Limb (tissue), 2 donors: ENCODE results near the gene AHRR.
"Not testable (repeated sequence)": the region's sequence is repeated elsewhere in the genome, so short reads cannot be mapped to it uniquely, and the experiment has no call there.

Source experiments
- DNase-seq, 2 donors: peaks; one replicate each; pipeline ENCODE4 v3.0.0-alpha.2; 2016; ENCODE audit errors: extremely low spot score in 2 of 2

AHRR gene

GRCh38 chr5:376799-377325 is 55.3 kb downstream of the AHRR start:
- DNase-seq = no peak

DNA sequence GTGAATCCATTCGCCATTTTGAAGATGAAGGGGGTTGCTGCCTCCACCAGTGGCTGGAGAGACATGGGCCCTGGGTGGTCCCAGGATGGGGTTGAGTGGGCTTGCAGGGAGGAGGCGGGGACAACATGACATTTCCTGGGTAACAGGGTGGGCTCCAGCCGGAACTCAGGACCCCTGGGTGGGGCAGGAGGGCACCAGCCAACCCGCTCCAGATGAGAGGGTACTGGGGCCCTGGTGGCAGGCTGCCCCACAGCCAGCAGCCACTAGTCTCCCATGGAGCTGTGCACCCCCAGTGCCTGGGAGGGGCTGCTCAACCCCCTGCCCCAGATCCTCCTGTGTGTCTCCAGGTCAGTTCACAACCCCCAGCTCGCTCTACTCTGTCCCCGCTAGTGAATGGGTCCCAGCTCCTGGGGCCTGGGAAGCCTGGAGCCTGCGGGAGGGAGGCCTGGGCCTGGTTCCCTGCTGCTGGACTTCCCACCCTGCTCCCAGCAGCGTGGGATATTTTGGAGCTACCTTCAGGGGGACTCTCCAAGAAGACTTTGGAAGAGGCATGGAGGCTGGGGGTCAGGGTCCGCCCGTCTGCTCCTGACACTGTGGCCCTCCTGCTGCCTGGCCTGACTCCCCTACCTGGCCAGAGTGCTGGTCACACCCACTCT is 55.9 kb downstream of the AHRR start:
- peak in 1 of 2 donors; percentile 16 for DNase-seq

DNA sequence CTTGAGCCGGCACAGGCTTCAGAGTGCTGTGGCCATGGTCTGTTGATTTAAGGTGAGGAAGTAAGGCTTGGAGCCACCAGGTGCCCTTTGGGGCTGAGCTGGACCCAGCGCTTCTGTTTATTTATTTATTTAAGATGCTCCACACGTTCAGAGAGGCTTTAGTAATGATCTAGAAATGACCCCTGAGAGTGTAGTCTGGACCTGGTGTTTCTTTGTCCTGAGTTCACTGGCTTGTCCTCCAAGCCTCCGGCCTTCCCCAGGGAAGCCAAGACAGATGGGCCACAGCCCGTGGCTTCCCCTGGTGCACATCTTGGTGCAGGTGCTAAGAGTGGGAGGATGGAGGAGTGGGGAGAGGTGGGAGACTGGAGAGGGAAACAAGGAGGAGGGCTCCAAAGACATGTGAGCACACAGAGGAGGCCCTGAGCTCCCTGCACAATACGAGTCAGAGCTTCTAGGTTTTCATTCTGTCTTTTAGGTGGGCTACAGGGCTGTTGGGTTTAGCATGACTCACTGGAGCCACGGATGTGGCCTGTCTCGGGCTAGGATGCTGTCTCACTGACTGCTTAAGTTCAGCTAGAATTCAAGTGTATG is 56.9 kb downstream of the AHRR start:
- DNase-seq = peak in 1 of 2 donors; percentile 9

DNA sequence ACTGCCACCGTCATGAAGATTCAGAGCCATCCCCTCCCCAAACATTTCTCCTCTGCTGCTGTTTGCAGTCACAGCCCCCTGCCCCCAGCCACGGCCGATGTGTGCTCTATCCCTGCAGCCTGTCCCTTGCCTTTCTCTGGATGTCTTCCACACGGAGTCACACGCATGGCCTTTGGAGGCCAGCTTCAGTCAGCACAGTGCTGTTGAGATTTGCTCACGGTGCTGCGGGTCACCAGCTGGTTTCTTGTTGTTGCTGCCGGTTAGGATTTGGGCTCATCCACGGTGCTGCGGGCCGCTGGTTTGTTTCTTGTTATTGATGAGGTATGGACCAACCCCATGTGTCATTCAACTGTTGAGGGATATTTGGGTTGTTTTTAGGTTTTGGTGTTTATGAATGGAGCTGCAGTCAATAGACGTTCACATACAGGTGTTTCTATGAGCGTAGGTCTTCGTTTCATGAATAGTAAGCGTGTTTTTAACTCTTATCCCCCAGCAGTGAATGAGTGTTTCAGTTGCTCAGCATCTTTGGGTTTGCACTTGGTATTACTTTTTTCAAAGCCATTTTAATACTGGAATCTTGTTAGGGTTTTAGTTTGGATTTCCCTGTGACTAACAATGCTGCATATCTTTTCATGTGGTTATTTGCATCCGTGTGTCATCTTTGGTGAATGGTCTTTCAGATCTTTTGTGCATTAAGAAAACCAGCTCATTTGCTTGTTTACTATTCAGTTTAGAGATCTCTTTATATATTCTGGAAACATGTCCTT is 57.6 kb downstream of the AHRR start:
- DNase-seq = peak in 1 of 2 donors; percentile 3

DNA sequence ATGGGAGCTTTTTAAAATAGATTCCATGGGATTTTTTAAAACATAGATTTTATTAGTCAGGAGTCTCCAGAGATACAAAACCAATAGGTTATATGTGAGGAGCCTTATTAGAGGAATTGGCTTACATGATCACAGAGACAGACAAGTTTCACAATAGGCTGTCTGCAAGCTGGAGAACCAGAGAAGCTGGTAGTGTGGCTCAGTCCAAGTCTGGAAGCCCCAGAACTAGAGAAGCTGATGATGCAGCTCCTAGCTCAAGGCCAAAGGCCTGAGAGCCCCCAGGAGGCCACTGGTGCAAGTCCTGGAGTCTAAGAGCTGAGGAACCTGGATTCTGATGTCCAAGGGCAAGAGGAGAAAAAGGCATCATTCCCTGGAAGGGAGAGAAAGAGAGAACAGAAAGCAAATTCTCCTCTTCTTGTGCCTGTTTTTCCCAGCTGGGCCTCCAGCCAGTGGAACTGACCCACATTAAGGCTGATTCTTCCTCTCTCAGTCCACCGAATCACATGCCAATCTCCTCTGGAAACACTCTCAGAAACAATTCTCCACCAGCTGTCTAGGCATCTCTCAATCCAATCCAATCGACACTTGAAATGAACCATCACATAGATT is 59.3 kb downstream of the AHRR start:
- peak in 1 of 2 donors; percentile 4 for DNase-seq

DNA sequence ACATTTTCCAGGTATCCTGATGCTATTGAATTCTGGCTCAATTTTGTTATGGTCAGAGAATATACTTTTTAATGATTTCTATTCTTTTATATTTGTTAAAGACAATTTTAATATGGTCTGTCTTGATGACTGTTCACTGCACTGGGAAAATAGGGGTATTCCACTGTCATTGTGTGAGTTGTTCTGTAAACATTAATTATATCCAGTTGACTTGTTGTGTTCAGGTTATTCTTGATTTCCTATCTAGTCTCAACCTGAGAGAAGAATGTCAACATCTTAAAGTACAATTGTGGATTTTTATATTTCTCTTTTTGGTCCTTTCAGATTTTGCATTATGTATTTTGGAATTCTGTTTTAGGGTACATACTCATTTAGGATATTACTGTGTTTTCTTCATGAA is 61.6 kb downstream of the AHRR start:
- no peak for DNase-seq

- no peak for DNase-seq
Measured at GRCh38 chr5:383621-384020, 62.1 kb downstream of the AHRR start.

DNA sequence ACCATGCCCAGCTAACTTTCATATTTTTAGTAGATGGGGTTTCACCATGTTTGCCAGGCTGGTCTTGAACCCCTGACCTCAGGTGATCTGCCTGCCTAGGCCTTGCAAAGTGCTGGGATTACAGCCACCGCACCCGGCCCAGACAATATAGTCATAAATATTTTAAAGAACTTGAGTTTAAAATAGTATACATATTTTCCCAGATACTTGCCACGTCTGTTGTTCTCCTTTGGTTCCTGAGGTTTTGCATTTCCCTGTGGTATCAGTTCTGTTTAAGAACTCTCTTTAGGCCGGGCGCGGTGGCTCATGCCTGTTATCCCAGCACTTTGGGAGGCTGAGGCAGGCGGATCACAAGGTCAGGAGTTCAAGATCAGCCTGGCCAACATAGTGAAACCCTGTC is 63.1 kb downstream of the AHRR start:
- not testable (repeated sequence) for DNase-seq

DNA sequence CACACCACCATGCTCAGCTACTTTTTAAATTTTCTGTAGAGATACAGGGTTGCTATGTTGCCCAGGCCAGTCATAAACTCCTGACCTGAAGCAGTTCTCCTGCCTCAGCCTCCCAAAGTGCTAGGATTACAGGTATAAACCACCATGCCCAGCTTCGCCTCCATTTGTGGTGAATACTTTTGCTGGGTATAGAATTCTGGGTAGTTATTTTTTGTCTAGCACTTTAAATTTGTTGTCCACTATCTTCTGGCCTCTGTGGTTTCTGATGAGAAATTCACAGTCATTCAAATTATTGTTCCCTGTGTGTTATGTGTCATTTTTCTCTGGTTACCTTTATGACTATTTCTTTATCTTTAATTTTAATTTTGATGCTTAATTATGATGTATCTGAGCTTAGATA is 63.8 kb downstream of the AHRR start:
- no peak for DNase-seq

- DNase-seq = peak in 1 of 2 donors; percentile 27
Measured at GRCh38 chr5:386432-387341, 65.2 kb downstream of the AHRR start.

GRCh38 chr5:387491-388265 is 66.2 kb downstream of the AHRR start:
- peak in 1 of 2 donors; percentile 16 for DNase-seq

- DNase-seq = peak in 1 of 2 donors; percentile 21
Measured at GRCh38 chr5:388266-389196, 67.0 kb downstream of the AHRR start.

DNA sequence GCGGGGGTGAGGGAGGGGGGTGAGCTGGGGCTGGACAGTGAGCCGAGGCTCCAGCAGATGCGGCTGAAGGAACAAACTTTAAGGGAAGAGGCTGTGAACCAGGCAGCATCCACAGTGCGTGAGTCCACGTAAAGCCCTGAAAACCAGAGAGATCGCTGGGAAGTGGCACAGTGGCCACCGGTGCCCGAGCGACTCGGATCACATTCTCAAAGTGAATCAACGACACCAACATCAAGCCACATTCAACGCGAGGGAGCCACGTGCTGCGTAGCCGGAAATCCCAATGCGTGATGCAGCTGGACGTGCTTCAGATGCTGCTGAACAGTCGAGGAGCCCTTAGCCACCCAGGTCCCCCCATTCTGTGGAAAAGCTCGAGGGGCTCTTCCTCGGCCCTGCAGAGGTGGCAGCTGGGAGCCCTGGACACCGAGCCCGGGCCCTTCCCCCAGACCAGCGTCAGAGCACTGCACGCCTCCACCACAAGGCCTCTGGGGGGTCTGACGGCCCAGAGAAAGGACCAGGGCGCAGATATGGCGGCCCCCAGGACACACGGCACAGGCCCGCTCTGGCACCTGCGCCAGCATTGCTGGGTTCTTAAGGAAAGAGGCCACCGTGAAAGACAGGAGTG is 67.8 kb downstream of the AHRR start:
- DNase-seq = peak in 1 of 2 donors; percentile 21

DNA sequence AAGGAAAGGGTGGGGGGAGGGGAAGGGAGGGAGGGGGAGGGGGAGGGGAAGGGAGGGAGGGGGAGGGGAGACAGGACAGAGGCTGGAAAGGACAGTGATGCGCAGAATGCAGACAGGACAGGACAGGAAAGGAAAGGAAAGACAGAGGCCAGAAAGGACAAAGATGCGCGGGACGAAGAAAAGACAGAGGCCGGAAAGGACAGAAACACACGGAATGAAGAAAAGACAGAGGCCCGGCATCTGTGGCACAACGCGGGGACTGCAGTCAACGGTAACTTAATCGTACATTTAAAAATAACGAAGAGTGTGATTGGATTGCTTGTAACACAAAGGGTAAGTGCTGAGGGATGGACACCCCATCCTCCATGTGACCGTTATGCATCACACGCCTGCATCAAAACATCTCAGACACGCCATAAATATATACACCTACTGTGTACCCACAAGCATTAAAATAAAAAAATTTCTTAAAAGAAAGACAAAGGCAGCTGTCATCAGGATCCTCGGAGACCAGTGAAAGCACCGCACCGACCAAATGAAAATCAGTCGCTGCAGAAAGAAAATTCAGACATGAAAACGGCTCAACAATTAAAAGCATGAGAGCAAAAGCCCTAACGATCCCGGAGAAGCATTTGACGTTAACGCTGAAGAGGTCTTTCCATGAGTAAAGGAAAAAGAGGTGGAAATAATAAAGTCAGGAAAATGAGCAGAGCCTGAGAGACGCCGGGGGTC is 68.5 kb downstream of the AHRR start:
- DNase-seq = peak in 1 of 2 donors; percentile 12

GRCh38 chr5:390623-391491 is 69.3 kb downstream of the AHRR start:
- peak in 1 of 2 donors; percentile 19 for DNase-seq

DNA sequence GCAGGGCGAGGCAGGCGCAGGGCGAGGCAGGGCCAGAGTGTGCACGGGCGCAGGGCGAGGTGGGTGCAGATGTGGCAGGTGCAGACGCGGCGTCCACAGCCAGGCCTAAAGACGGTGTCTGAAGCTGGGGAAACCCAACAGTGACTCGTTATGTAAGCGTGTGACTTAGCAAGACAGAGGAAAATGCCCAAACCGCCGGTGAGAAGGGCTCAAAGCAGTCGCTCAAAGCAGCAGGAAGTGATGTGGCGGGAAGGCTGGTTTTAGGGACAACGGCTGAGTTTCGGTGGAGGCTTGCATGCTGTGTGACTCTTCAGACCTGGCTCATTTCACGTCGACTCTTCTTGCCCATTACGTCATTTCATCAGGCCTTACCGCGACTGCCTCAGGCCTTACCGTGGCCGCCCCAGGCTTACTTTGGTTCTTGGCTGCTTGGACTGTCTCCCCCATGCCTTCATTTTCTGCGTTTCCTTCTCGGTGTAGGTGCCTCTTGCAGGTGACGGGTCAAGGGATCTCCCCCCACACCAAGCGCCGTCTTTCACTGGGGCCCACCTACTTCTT is 71.0 kb downstream of the AHRR start:
- peak in 1 of 2 donors; percentile 26 for DNase-seq
